MG63 (cell line): ENCODE results near the gene R3HDML. TPM values are rescaled to one million over a fixed set of nuclear protein-coding genes. Genes with fewer than 3 reads are reported as not detected.

Experiments
- DNase-seq: peaks from one replicate; pipeline ENCODE4 v3.0.0-alpha.2; 2020
- H3K27me3 ChIP-seq: fragments of 250-450 bp; sonication (Bioruptor Pico); 2 replicates; pipeline ENCODE4 v1.5.1; 2020; ENCODE audit warnings: mild to moderate bottlenecking, moderate library complexity
- H3K36me3 ChIP-seq: fragments of 250-450 bp; sonication (Bioruptor Pico); 2 replicates; pipeline ENCODE4 v1.5.1; 2020; ENCODE audit warnings: mild to moderate bottlenecking, moderate library complexity
- H3K4me3 ChIP-seq: fragments of 250-450 bp; sonication (Bioruptor Pico); 2 replicates; pipeline ENCODE4 v1.5.1; 2020; ENCODE audit warnings: mild to moderate bottlenecking, moderate library complexity
- H3K9me3 ChIP-seq: fragments of 250-450 bp; sonication (Bioruptor Pico); 2 replicates; pipeline ENCODE4 v1.5.1; 2020; ENCODE audit warnings: mild to moderate bottlenecking, moderate library complexity
- total RNA-seq: library from RNA; depleted of rRNA; stranded (reverse); fragments of >200 nt; shearing (Covaris generic); gene quantifications from 2 replicates; pipeline ENCODE4 v1.2.3, GENCODE V29; 2014; ENCODE audit warnings: low replicate concordance

Gene R3HDML
- total RNA-seq, 1 experiment from 2014 or later: not detected

- Histone ChIP-seq H3K27me3 (no peaks in the 10 kb centered on the region), H3K9me3 (no peaks in the 10 kb centered on the region), H3K36me3 (no peaks in the 10 kb centered on the region), H3K4me3 (no peak overlapping the region)
- peak; percentile 83 for DNase-seq
These were observed 51.7 kb downstream of the R3HDML start for GRCh38 chr20:44388466-44389023.

GRCh38 chr20:44389871-44390270 is 53.0 kb downstream of the R3HDML start:
- Histone ChIP-seq H3K4me3 (no peak overlapping the region), H3K36me3 (no peaks in the 10 kb centered on the region), H3K27me3 (no peaks in the 10 kb centered on the region), H3K9me3 (no peaks in the 10 kb centered on the region)
- DNase-seq: no peak

GRCh38 chr20:44390280-44390679 is 53.4 kb downstream of the R3HDML start:
- no peak for DNase-seq
- H3K9me3 ChIP-seq: no peaks in the 10 kb centered on the region
- H3K4me3 ChIP-seq: no peak overlapping the region
- H3K27me3 ChIP-seq: no peaks in the 10 kb centered on the region
- no peaks in the 10 kb centered on the region for H3K36me3 ChIP-seq

DNA sequence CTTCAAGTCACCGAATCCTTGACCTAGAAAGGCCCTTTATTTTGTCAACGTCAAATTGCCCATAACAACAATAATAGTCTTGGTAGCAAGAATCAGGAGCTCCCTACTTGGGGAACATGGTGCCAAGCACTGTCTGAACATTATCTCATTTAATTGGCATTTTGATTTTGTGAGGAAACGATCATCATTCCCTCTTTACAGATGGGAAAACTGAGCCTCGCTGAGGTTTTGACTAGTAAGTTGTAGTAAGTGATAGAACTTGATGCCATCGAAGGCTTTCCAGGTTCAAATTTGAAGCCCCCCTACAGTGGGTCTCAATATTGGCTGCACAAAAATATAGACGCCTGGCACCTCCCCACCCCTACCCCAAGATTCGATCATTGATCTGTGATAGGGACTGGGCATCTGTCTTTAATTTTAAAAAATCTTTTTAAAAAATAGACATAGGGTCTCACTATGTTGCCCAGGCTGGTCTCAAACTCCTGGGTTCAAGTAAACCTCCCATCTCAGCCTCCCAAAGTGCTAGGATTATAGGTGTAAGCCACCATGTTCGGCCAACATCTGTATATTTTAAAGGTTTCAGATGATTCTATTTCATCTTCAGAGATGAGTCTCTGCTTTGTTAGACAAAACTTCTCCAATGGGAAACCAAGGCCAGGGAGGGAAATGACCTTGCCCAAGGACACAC is 55.4 kb downstream of the R3HDML start:
- DNase-seq: no peak
- Histone ChIP-seq H3K4me3 (no peak overlapping the region), H3K27me3 (no peaks in the 10 kb centered on the region), H3K36me3 (no peaks in the 10 kb centered on the region), H3K9me3 (no peaks in the 10 kb centered on the region)

DNA sequence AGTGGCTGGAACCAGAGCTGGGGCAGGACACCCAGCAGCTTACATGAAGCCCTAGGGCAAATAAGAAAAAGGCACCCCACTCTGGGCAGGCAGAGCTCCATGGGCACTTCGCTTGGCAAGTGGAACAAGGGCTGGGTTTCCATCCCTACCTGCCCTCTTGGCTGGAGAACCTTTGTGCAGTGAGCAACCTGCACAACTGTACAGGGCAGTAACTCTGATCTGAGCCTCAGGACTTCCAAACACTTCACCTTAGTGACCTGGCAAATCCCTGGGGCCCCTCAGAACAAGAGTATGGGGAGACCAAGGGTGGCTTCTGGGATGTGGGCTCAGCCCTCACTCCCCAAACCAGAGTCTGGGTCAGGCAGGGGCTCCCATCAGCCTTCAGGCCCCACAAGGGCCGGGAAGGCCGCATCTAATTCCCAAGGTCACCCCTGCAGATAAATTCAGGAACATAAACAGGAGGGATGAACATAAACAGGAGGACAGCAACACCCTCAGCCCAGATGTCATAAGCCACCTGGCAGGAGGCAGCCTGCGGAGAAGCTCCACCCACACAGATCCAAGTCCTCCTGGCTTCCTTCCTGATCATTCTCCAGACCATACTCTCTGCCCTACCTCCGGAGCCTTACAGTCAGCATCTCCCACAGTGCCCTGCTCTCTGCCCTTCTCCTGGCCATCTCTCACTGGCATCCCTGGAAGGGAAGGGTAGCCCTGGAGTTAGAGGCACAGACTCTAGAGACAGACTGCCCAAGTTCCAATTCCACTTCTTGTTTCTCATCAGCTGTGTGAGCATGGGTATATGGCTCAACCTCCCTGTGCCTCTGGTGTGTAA is 56.1 kb downstream of the R3HDML start:
- no peak overlapping the region for H3K4me3 ChIP-seq
- no peaks in the 10 kb centered on the region for H3K27me3 ChIP-seq
- no peaks in the 10 kb centered on the region for H3K9me3 ChIP-seq
- no peaks in the 10 kb centered on the region for H3K36me3 ChIP-seq
- DNase-seq: no peak

- no peaks in the 10 kb centered on the region for H3K27me3 ChIP-seq
- H3K4me3 ChIP-seq: no peak overlapping the region
These were observed 57.0 kb downstream of the R3HDML start for GRCh38 chr20:44393608-44394451.

GRCh38 chr20:44394452-44394701 is 57.5 kb downstream of the R3HDML start:
- Histone ChIP-seq H3K9me3 (no peaks in the 10 kb centered on the region), H3K4me3 (no peak overlapping the region), H3K27me3 (no peaks in the 10 kb centered on the region), H3K36me3 (no peaks in the 10 kb centered on the region)
- no peak for DNase-seq

More at GRCh38 chr20:44393608-44394451, 57.0 kb downstream of the R3HDML start:
- DNase-seq: no peak
- H3K36me3 ChIP-seq: no peaks in the 10 kb centered on the region
- no peaks in the 10 kb centered on the region for H3K9me3 ChIP-seq

- H3K36me3 ChIP-seq: no peaks in the 10 kb centered on the region
- DNase-seq: no peak
- H3K27me3 ChIP-seq: no peaks in the 10 kb centered on the region
These were observed 58.0 kb downstream of the R3HDML start for GRCh38 chr20:44394702-44395460.

DNA sequence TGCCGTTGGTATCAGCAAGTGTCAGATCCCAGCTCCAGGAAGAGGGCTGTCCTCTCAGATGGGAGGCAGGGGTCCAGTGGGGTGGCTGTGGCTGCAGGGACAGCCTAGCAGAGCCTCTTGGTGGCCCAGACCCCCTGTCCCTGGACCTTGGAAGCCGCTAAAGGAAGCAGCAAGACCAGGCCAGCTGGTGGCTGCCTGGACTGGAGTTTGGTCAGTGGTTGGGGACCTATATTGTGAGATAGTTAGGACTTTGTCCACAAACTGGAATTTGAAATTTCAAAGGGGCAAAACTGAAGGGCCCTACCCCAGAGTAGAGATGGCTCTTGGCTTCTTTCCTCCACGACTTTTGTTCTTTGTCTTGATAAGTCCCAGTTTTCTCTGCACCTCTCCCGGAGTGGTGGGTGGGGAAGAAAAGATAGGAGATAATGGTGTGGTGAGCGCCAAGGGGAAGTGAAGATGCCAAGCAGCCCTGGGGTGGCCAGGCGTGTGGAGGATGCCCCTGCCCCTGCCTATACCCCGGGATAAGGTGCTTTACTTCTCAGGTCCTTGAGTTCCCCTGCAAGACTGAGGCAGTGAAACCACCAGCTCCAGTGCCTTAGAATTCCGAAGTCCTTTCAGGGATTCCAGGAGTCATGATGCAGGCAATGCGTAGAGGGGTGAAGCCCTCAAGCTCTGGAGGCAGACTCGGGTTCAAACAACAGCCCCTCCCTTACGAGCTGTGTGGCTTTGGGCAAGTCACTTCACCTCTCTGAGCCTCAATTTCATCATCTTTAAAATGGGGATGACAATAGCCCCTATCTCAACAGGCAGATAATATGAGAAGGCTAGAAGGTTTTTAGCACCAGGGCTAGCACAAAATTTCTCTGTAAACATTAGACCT is 58.9 kb downstream of the R3HDML start:
- H3K9me3 ChIP-seq: no peaks in the 10 kb centered on the region
- no peaks in the 10 kb centered on the region for H3K27me3 ChIP-seq
- no peak overlapping the region for H3K4me3 ChIP-seq
- no peak for DNase-seq
- no peaks in the 10 kb centered on the region for H3K36me3 ChIP-seq

More at GRCh38 chr20:44394702-44395460, 58.0 kb downstream of the R3HDML start:
- Histone ChIP-seq H3K4me3 (no peak overlapping the region), H3K9me3 (no peaks in the 10 kb centered on the region)

- DNase-seq: no peak
- Histone ChIP-seq H3K9me3 (no peaks in the 10 kb centered on the region), H3K27me3 (no peaks in the 10 kb centered on the region), H3K4me3 (no peak overlapping the region), H3K36me3 (no peaks in the 10 kb centered on the region)
These were observed 59.7 kb downstream of the R3HDML start for GRCh38 chr20:44396369-44397130.

DNA sequence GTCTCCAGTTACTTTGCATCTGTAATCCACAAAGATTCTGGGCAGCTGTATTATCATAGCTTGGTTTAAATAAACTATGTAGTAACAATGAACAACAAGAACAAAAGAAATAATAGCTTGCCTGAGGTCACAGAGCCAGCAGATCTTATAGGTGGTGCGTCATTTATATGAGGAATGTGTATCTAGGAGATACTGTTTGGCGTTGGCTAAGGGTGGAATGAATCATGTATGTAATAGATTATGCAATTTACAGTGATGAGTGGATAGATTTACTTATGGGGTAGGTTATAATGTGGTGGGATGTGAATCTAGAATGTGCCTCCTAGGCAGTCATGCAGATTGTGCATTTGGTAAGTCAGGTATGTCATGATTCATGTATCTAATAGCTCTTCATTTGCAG is 61.5 kb downstream of the R3HDML start:
- H3K9me3 ChIP-seq: no peaks in the 10 kb centered on the region
- no peak overlapping the region for H3K4me3 ChIP-seq
- H3K36me3 ChIP-seq: no peaks in the 10 kb centered on the region
- no peaks in the 10 kb centered on the region for H3K27me3 ChIP-seq
- peak; percentile 43 for DNase-seq

- no peak for DNase-seq
- Histone ChIP-seq H3K27me3 (no peaks in the 10 kb centered on the region), H3K36me3 (no peaks in the 10 kb centered on the region), H3K9me3 (no peaks in the 10 kb centered on the region), H3K4me3 (no peak overlapping the region)
These were observed 62.6 kb downstream of the R3HDML start for GRCh38 chr20:44399446-44399845.

GRCh38 chr20:44400671-44400969 is 63.8 kb downstream of the R3HDML start:
- no peaks in the 10 kb centered on the region for H3K27me3 ChIP-seq
- H3K4me3 ChIP-seq: no peak overlapping the region
- no peaks in the 10 kb centered on the region for H3K9me3 ChIP-seq
- no peak for DNase-seq
- no peaks in the 10 kb centered on the region for H3K36me3 ChIP-seq
